ENCODE results near the gene DDX21. TPM values are rescaled to one million over a fixed set of nuclear protein-coding genes. Genes with fewer than 3 reads are reported as not detected.

Gene DDX21
- total and polyA plus RNA-seq, 2 donors (not counting 3 experiments of a cell fraction or from before 2014, with no cell fraction given): 33.4 to 98.1 TPM

DNA sequence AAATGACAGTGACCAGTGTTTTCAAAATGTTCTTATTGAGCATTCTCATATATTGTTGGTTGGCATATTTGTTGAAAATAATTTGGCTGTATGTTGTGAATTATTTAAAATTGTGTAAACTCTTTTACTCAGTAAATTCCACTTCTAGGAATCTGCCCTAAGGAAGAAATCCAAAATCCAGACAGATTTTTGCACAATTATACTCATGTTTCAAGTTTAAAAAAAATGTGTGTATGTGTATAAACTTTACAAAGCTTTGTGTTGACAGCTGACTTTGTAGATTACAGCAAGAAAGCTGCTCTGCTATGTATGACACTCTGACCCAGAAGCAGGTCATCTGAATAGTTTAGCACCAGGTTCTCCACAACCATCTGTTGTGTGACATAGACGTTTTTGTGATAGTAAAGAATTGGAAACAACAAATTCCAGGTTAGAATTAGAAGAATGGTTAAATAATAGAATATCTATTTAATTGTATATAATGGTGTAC, 54.2 kb downstream of the DDX21 start:
- peaks cover 4% of the 10 kb centered on the region for H3K79me2 ChIP-seq (ENCODE audit: control insufficient read depth, insufficient read depth, low read length)
- no peak for DNase-seq (ENCODE audit: low read depth, low spot score)
- POLR2A ChIA-PET: no interaction called here

More for the DNA sequence above, 54.2 kb downstream of the DDX21 start:
- FAIRE-seq: no peak
- H3K27ac ChIP-seq (ENCODE audit: insufficient read depth, low read depth, low read length): no peak overlapping the region
- no peaks in the 10 kb centered on the region for H4K20me1 ChIP-seq (replicated peaks; ENCODE audit: control insufficient read depth, extremely low read depth, insufficient read depth, low read length)
- no peak overlapping the region for H3K4me3 ChIP-seq (replicated peaks in 1 of 3; ENCODE audit: insufficient read depth in 1 of 3, low read depth in 1 of 3, low read length in 3 of 3)
- intact Hi-C loops (cut with micrococcal nuclease) (no loop called here), dilution Hi-C loops (cut with MboI; ENCODE audit: extremely low pct_ligation_motif_present, low sequenced_read_pairs) (no loop called here)
- TF ChIP-seq POLR2A (IDR thresholded peaks at IDR 0.05; ENCODE audit: low read depth, low read length) (no peak), FOS (IDR thresholded peaks at IDR 0.05; ENCODE audit: borderline replicate concordance, insufficient read depth, low read length) (no peak), GATA2 (IDR thresholded peaks at IDR 0.05; ENCODE audit: insufficient read depth, insufficient read length, low read depth, low read length) (no peak), EZH2 (IDR thresholded peaks at IDR 0.05; ENCODE audit: borderline replicate concordance, low read depth, low read length, severe bottlenecking) (no peak), POLR2AphosphoS5 (IDR thresholded peaks at IDR 0.05; ENCODE audit: insufficient read depth, low read depth, low read length) (no peak), JUN (IDR thresholded peaks at IDR 0.05; ENCODE audit: borderline replicate concordance, insufficient read depth, insufficient read length, low read depth) (no peak), MYC (IDR thresholded peaks at IDR 0.05; ENCODE audit: low read depth, low read length) (no peak)
- TF ChIP-seq, protein P1, sequence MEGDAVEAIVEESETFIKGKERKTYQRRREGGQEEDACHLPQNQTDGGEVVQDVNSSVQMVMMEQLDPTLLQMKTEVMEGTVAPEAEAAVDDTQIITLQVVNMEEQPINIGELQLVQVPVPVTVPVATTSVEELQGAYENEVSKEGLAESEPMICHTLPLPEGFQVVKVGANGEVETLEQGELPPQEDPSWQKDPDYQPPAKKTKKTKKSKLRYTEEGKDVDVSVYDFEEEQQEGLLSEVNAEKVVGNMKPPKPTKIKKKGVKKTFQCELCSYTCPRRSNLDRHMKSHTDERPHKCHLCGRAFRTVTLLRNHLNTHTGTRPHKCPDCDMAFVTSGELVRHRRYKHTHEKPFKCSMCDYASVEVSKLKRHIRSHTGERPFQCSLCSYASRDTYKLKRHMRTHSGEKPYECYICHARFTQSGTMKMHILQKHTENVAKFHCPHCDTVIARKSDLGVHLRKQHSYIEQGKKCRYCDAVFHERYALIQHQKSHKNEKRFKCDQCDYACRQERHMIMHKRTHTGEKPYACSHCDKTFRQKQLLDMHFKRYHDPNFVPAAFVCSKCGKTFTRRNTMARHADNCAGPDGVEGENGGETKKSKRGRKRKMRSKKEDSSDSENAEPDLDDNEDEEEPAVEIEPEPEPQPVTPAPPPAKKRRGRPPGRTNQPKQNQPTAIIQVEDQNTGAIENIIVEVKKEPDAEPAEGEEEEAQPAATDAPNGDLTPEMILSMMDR (IDR thresholded peaks at IDR 0.05; ENCODE audit: extremely low read depth in 1 of 2, insufficient read depth in 1 of 2, low read depth in 1 of 2, low read length in 2 of 2): no peak
- TF ChIP-seq, protein P2, sequence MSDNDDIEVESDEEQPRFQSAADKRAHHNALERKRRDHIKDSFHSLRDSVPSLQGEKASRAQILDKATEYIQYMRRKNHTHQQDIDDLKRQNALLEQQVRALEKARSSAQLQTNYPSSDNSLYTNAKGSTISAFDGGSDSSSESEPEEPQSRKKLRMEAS (IDR thresholded peaks at IDR 0.05; ENCODE audit: insufficient read depth, insufficient read length): no peak
- no peaks in the 10 kb centered on the region for H3K27me3 ChIP-seq (ENCODE audit: control insufficient read depth in 2 of 2, insufficient read depth in 2 of 2, low read length in 2 of 2)
- no peak overlapping the region for H2AFZ ChIP-seq (ENCODE audit: low read depth, low read length)
- H3K9ac ChIP-seq (replicated peaks; ENCODE audit: extremely low read depth, insufficient read depth, low read length): no peak overlapping the region
- H3K4me2 ChIP-seq (ENCODE audit: insufficient read depth, low read length): no peak overlapping the region
- BruUV-seq (replicated peaks): no TSS peak
- CTCF ChIA-PET: interaction anchor here (7.8 kb wide), 1 partner anchor 82 kb away, joined by 298 read pairs; the partner anchor contains the start of gene SRGN
- H3K9me1 ChIP-seq (replicated peaks; ENCODE audit: control insufficient read depth, extremely low read depth, insufficient read depth, low read length): no peaks in the 10 kb centered on the region
- H3K9me3 ChIP-seq (replicated peaks; ENCODE audit: control insufficient read depth, insufficient read depth, low read length): no peaks in the 10 kb centered on the region
- peaks cover 0 to 14% of the 10 kb centered on the region in 2 experiments for H3K36me3 ChIP-seq (ENCODE audit: control insufficient read depth in 2 of 2, extremely low read depth in 1 of 2, insufficient read depth in 2 of 2, low read length in 2 of 2)
- H3K4me1 ChIP-seq (ENCODE audit: control insufficient read depth, extremely low read depth, insufficient read depth, low read length): peaks cover 31% of the 10 kb centered on the region

All from endothelial cell of umbilical vein (primary cell).